ENCODE results near the gene VAC14.

The VAC14 gene

GRCh38 chr16:70692130-70692872 lies 108.7 kb downstream of the VAC14 start:
- TF ChIP-seq REST (IDR thresholded peaks at IDR 0.05; ENCODE audit: insufficient read depth in 1 of 2, low read depth in 2 of 2, low read length in 2 of 2) (no peak), FOXP2 (optimal IDR thresholded peaks at IDR 0.05; ENCODE audit: borderline replicate concordance, extremely low read depth, extremely low read length, insufficient read depth) (peak; percentile 14)

GRCh38 chr16:70691223-70692129 lies 109.5 kb downstream of the VAC14 start:
- TF ChIP-seq FOXP2 (optimal IDR thresholded peaks at IDR 0.05; ENCODE audit: borderline replicate concordance, extremely low read depth, extremely low read length, insufficient read depth) (no peak), REST (IDR thresholded peaks at IDR 0.05; ENCODE audit: insufficient read depth in 1 of 2, low read depth in 2 of 2, low read length in 2 of 2) (no peak), POLR2AphosphoS5 (IDR thresholded peaks at IDR 0.05; ENCODE audit: low read depth, low read length) (no peak), SIN3A (IDR thresholded peaks at IDR 0.05; ENCODE audit: borderline replicate concordance, insufficient read depth, low read length) (no peak), TAF1 (IDR thresholded peaks at IDR 0.05; ENCODE audit: borderline replicate concordance, insufficient read depth, low read length) (no peak)

GRCh38 chr16:70689970-70690891 lies 110.7 kb downstream of the VAC14 start:
- TF ChIP-seq POLR2AphosphoS5 (IDR thresholded peaks at IDR 0.05; ENCODE audit: low read depth, low read length), result no peak

GRCh38 chr16:70689035-70689969 lies 111.7 kb downstream of the VAC14 start:
- no peak for TF ChIP-seq REST (IDR thresholded peaks at IDR 0.05; ENCODE audit: insufficient read depth in 1 of 2, low read depth in 2 of 2, low read length in 2 of 2)
- TF ChIP-seq TAF1 (IDR thresholded peaks at IDR 0.05; ENCODE audit: borderline replicate concordance, insufficient read depth, low read length), result no peak
- no peak for TF ChIP-seq SIN3A (IDR thresholded peaks at IDR 0.05; ENCODE audit: borderline replicate concordance, insufficient read depth, low read length)
- TF ChIP-seq POLR2AphosphoS5 (IDR thresholded peaks at IDR 0.05; ENCODE audit: low read depth, low read length), result no peak
- no peak for TF ChIP-seq FOXP2 (optimal IDR thresholded peaks at IDR 0.05; ENCODE audit: borderline replicate concordance, extremely low read depth, extremely low read length, insufficient read depth)
